Measurements from ENCODE around the gene EXOSC10.

- TF ChIP-seq CTCF (optimal IDR thresholded peaks at IDR 0.05 in 1 of 3, IDR thresholded peaks at IDR 0.05 in 1 of 3, conservative IDR thresholded peaks at IDR 0.05 in 1 of 3; ENCODE audit: extremely low read depth in 1 of 3, insufficient read depth in 2 of 3, low read length in 3 of 3): no peak
- TF ChIP-seq EZH2 (IDR thresholded peaks at IDR 0.05; ENCODE audit: low read length): no peak
Measured at GRCh38 chr1:11055676-11056075, 44.0 kb downstream of the EXOSC10 start.

Data from keratinocyte (primary cell).